HepG2 (cell line): ENCODE results near the gene ZFAND4. TPM values are rescaled to one million over a fixed set of nuclear protein-coding genes. Genes with fewer than 3 reads are reported as not detected.

ENCODE experiments used
- ATAC-seq: fragments of 200-7000 bp; cut with Tn5 transposase; 3 replicates; pipeline ENCODE4 v1.9.1; 2020; ENCODE audit warnings: mild to moderate bottlenecking, moderate library complexity
- BruUV-seq: library from RNA; stranded (reverse); fragments of 400-500 nt; replicated peaks from 2 replicates; lab custom pipeline; 2021; lab: Mats Ljungman, UMichigan
- CTCF ChIA-PET: fragments of 300-600 bp; formaldehyde crosslinking; extraction: SDS; loops from one replicate; lab custom pipeline; 2021; ENCODE audit warnings: low total read pairs, inconsistent platforms, low intra/inter-chr PET ratio; lab: Yijun Ruan, JAX
- POLR2A ChIA-PET: fragments of 350-600 bp; sonication (Branson Sonifier 250); formaldehyde crosslinking; loops from one replicate; lab custom pipeline; 2020; ENCODE audit warnings: antibody characterized with exemption, inconsistent platforms; lab: Yijun Ruan, JAX
- DNase-seq: peaks from one replicate; pipeline ENCODE4 v3.0.0-alpha.2; 2015; ENCODE audit warnings: low spot score
- FAIRE-seq: peaks from 3 replicates; lab custom pipeline; 2011; peaks lifted over from hg19 to GRCh38; lab: Jason Lieb, UNC
- H2AFZ ChIP-seq: one replicate; pipeline ENCODE4 v1.6.1; 2011; ENCODE audit warnings: low read length, inconsistent platforms
- H3K27ac ChIP-seq: fragments of 300-600 bp; 3 replicates; pipeline ENCODE4 v1.8.0; 2011; ENCODE audit warnings: mixed run types, mild to moderate bottlenecking, mixed read lengths, low read length, inconsistent platforms; ENCODE audit not compliant: insufficient read depth; ENCODE audit errors: extremely low read length
- H3K27me3 ChIP-seq, 2 experiments: fragments of 200-600 bp in 1 of 2; 2 replicates in 1 of 2; 3 replicates in 1 of 2; pipeline versions ENCODE4 v1.6.0 to v1.8.0; 2011; ENCODE audit warnings: low read length in 2 of 2, mild to moderate bottlenecking in 2 of 2, moderate library complexity in 2 of 2, inconsistent platforms in 1 of 2; ENCODE audit not compliant: insufficient read depth in 2 of 2, control insufficient read depth in 1 of 2
- H3K36me3 ChIP-seq, 2 experiments: fragments of 200-600 bp in 1 of 2; replicated peaks in 1 of 2; 2 replicates in 1 of 2; 3 replicates in 1 of 2; pipeline versions ENCODE4 v1.5.1 to v1.8.0; 2011; ENCODE audit warnings: low read length in 2 of 2, inconsistent platforms in 1 of 2; ENCODE audit not compliant: insufficient read depth in 2 of 2, control insufficient read depth in 1 of 2
- H3K4me1 ChIP-seq: 2 replicates; pipeline ENCODE4 v1.5.1; 2012; ENCODE audit warnings: low read length, inconsistent platforms; ENCODE audit not compliant: insufficient read depth
- H3K4me2 ChIP-seq: 2 replicates; pipeline ENCODE4 v1.6.0; 2011; ENCODE audit warnings: low read depth, low read length, inconsistent platforms
- H3K4me3 ChIP-seq, 3 experiments: fragments of 200-600 bp in 1 of 3; sonication (generic), shearing (Covaris generic) in 1 of 3; replicated peaks in 1 of 3; 2 replicates each; pipeline ENCODE4 v1.5.1; 2011 to 2016; ENCODE audit warnings: low read length in 3 of 3, inconsistent platforms in 2 of 3, low read depth in 2 of 3, mild to moderate bottlenecking in 2 of 3, control low read depth in 1 of 3, mixed read lengths in 1 of 3; ENCODE audit not compliant: insufficient read depth in 1 of 3
- H3K79me2 ChIP-seq: one replicate; pipeline ENCODE4 v1.6.1; 2011; ENCODE audit warnings: low read length, inconsistent platforms; ENCODE audit not compliant: insufficient read depth
- H3K9ac ChIP-seq: 2 replicates; pipeline ENCODE4 v1.6.0; 2011; ENCODE audit warnings: mild to moderate bottlenecking, low read depth, low read length, inconsistent platforms; ENCODE audit not compliant: insufficient read depth
- H3K9me3 ChIP-seq: 2 replicates; pipeline ENCODE4 v1.5.1; 2012; ENCODE audit warnings: mild to moderate bottlenecking, low read length
- H4K20me1 ChIP-seq: 2 replicates; pipeline ENCODE4 v1.6.0; 2011; ENCODE audit warnings: inconsistent platforms, mild to moderate bottlenecking, low read length, moderate library complexity; ENCODE audit not compliant: insufficient read depth
- YEATS4 ChIP-seq: sonication (generic); formaldehyde crosslinking; IDR thresholded peaks from 2 replicates; pipeline ENCODE4 v1.4.0; 2020; ENCODE audit warnings: missing genetic modification reagents, borderline replicate concordance
- ZNF207 ChIP-seq: fragments of 450-650 bp; IDR thresholded peaks from 2 replicates; pipeline ENCODE4 v1.6.1; 2016; ENCODE audit warnings: antibody characterized with exemption, borderline replicate concordance
- ZNF34 ChIP-seq: sonication (generic); formaldehyde crosslinking; IDR thresholded peaks from 2 replicates; pipeline ENCODE4 v1.4.0; 2020; ENCODE audit warnings: mild to moderate bottlenecking, missing genetic modification reagents, borderline replicate concordance
- ZNF746 ChIP-seq: sonication (generic); formaldehyde crosslinking; IDR thresholded peaks from 2 replicates; pipeline ENCODE4 v1.8.0; 2022; ENCODE audit warnings: mild to moderate bottlenecking, missing genetic modification reagents
- WGBS: methylation state at CpG from one replicate; pipeline ENCODE4 v1.1.6; 2017; ENCODE audit warnings: low lambda C conversion rate; 5-methylcytosine and 5-hydroxymethylcytosine counted together
- in situ Hi-C: cut with HindIII; loops from 2 replicates; pipeline ENCODE4 v1.10.0; 2017; ENCODE audit warnings: low pct_unique_long_range_greater_than_20kb; ENCODE audit not compliant: extremely low pct_ligation_motif_present
- intact Hi-C: fragments of 100-400 bp; cut with micrococcal nuclease; formaldehyde crosslinking; loops from one replicate; pipeline ENCODE4 v1.10.0; 2022; ENCODE audit not compliant: unreplicated experiment
- polyA plus RNA-seq, 8 experiments: library from polyadenylated mRNA; depleted of rRNA in 3 of 8; stranded (reverse) in 7 of 8; unstranded in 1 of 8; fragments of >200 nt; fragmentation: Illumina TruSeq in 4 of 8; extraction: Trizol in 4 of 8; gene quantifications; 2 replicates each; pipeline versions ENCODE4 v1.2.1 to v1.2.3, GENCODE V29; 2011 to 2016; ENCODE audit warnings: low read depth in 4 of 8, missing spikeins in 1 of 8, mixed read lengths in 1 of 8; ENCODE audit not compliant: insufficient read depth in 1 of 8
- total RNA-seq, 5 experiments: library from RNA; depleted of rRNA; stranded (reverse); fragments of >200 nt; fragmentation: Illumina TruSeq; extraction: Trizol; gene quantifications; 2 replicates each; pipeline ENCODE4 v1.2.3, GENCODE V29; 2016; ENCODE audit warnings: low read depth in 1 of 5
- TF ChIP-seq, protein P1 (sequence below): sonication (generic); formaldehyde crosslinking; IDR thresholded peaks from 2 replicates; pipeline ENCODE4 v1.4.0; 2020; ENCODE audit warnings: missing genetic modification reagents
- TF ChIP-seq, protein P2 (sequence below): IDR thresholded peaks from 2 replicates; pipeline ENCODE4 v1.6.1; 2016; ENCODE audit warnings: mild to moderate bottlenecking, missing biosample characterization, missing genetic modification reagents
- TF ChIP-seq, protein P3 (sequence below): IDR thresholded peaks from 2 replicates; pipeline ENCODE4 v1.6.1; 2016; ENCODE audit warnings: control low read depth

The ZFAND4 gene
- total and polyA plus RNA-seq, 2 of the 13 experiments (the other 11 are each of a cell fraction or from before 2014, with no cell fraction given), result 2.9 to 9.2 TPM

DNA sequence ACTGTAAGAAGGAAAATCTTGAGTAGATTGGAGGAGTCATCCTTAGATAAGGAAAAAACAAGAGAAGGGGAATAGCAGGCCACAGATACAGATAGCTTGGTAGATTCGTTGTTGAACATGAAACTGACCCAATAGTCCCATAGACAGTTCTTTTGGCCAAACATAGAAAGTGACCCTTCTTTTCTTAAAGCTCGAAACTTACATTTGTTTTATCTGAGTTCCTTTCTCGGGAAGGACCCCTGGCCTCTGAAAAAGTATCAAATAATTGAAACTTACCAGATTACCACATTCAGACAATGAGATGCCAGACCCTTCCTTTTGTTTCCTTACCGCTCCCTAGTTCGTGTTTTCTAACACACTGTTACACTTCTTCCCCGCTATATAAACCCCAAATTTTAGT lies 72.9 kb downstream of the ZFAND4 start:
- Histone ChIP-seq H3K27ac (no peak overlapping the region), H3K9me3 (no peaks in the 10 kb centered on the region), H3K27me3 (no peaks in the 10 kb centered on the region; a peak in 1 of 5 replicates), H3K4me3 (no peak overlapping the region; a peak in 1 of 6 replicates), H3K9ac (no peak overlapping the region; the same call in 1 of the 2 replicates), H4K20me1 (no peaks in the 10 kb centered on the region), H3K36me3 (no peaks in the 10 kb centered on the region), H3K4me2 (peak overlapping the region; percentile 70), H2AFZ (no peak overlapping the region), H3K4me1 (peaks cover 57% of the 10 kb centered on the region), H3K79me2 (no peaks in the 10 kb centered on the region)
- no peak for DNase-seq
- ATAC-seq, result no peak
- POLR2A ChIA-PET, result no interaction called here
- no peak for FAIRE-seq
- intact Hi-C loops (loop anchor here (5.0 kb wide), 2 partner anchors 73 to 97 kb away; partner anchors contain the start of gene ZFAND4), in situ Hi-C loops (no loop called here)
- no TSS peak for BruUV-seq
- CTCF ChIA-PET, result no interaction called here
- no peak for TF ChIP-seq YEATS4
- no peak for TF ChIP-seq ZNF746 (CRISPR knock-in tag)
- TF ChIP-seq, protein P1, sequence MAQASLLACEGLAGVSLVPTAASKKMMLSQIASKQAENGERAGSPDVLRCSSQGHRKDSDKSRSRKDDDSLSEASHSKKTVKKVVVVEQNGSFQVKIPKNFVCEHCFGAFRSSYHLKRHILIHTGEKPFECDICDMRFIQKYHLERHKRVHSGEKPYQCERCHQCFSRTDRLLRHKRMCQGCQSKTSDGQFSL, result no peak
- TF ChIP-seq, protein P2, sequence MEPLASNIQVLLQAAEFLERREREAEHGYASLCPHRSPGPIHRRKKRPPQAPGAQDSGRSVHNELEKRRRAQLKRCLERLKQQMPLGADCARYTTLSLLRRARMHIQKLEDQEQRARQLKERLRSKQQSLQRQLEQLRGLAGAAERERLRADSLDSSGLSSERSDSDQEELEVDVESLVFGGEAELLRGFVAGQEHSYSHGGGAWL (CRISPR knock-in tag), result no peak
- TF ChIP-seq ZNF34 (CRISPR knock-in tag), result no peak
- TF ChIP-seq, protein P3, sequence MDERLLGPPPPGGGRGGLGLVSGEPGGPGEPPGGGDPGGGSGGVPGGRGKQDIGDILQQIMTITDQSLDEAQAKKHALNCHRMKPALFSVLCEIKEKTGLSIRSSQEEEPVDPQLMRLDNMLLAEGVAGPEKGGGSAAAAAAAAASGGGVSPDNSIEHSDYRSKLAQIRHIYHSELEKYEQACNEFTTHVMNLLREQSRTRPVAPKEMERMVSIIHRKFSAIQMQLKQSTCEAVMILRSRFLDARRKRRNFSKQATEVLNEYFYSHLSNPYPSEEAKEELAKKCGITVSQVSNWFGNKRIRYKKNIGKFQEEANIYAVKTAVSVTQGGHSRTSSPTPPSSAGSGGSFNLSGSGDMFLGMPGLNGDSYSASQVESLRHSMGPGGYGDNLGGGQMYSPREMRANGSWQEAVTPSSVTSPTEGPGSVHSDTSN (CRISPR knock-in tag), result no peak
- no peak for TF ChIP-seq ZNF207
- WGBS, result 69% methylated on average over 6 of the region's 6 CpGs
